ENCODE measurements around the gene CARNS1. TPM values are rescaled to one million over a fixed set of nuclear protein-coding genes. Genes with fewer than 3 reads are reported as not detected.
A peak's percentile ranks its signal among the peaks of the same experiment; 100 is the strongest.

The CARNS1 gene
- total and polyA plus RNA-seq, 9 of the 15 experiments (the other 6 are each of a cell fraction or from before 2014, with no cell fraction given): 0.01 to 0.18 (median 0.06) TPM; not detected in 3

DNA sequence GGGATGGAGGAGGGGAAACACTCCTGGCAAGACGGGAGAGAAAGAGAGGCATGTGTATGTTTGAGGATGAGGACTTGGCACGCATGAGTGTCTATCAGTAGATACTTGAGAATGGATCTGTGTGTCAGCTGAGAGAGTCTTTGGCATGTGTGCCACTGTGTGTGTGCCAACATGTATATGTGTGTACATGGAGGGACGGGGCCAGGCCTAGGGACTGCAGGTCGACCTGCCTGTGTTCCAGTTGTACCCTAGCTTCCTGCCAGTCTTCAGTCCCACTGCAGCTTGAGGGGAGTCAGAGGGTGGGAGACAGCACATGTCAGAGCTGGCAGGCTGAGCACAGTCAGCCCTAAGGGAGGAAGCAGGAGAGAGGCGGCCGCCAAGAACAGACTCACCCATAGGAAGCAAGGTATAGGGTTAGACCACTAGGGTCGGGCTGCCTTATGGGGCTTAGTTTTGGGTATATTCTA, 47.7 kb upstream of the CARNS1 start:
- Histone ChIP-seq H4K20me1 (replicated peaks; ENCODE audit: control insufficient read depth, insufficient read depth, low read length) (no peaks in the 10 kb centered on the region), H3K79me2 (ENCODE audit: control insufficient read depth, insufficient read depth, low read length) (peaks cover 23% of the 10 kb centered on the region; the same call in 1 of the 3 replicates), H3K9ac (ENCODE audit: insufficient read depth in 1 of 2, low read depth in 2 of 2, low read length in 2 of 2) (peak overlapping the region in 1 of 2 experiments; percentile 31; a peak in 1 of 4 replicates), H3K27me3 (ENCODE audit: control insufficient read depth in 2 of 2, insufficient read depth in 2 of 2, low read length in 2 of 2) (no peaks in the 10 kb centered on the region), H3K27ac (ENCODE audit: extremely low read depth, low read depth, low read length) (no peak overlapping the region), H3K9me3 (replicated peaks; ENCODE audit: control insufficient read depth, insufficient read depth, low read depth, low read length) (no peaks in the 10 kb centered on the region), H2AFZ (ENCODE audit: low read depth, low read length) (no peak overlapping the region), H3K4me1 (replicated peaks in 1 of 2; ENCODE audit: control insufficient read depth in 2 of 2, insufficient read depth in 2 of 2, low read length in 2 of 2) (peaks cover 28 to 65% of the 10 kb centered on the region in 2 experiments), H3K9me1 (ENCODE audit: control insufficient read depth, insufficient read depth, low read length) (no peaks in the 10 kb centered on the region), H3K36me3 (ENCODE audit: control insufficient read depth, insufficient read depth, low read length) (peaks cover 5% of the 10 kb centered on the region; the same call in 1 of the 3 replicates), H3K4me2 (ENCODE audit: insufficient read depth, low read length) (no peak overlapping the region), H3K4me3 (no peak overlapping the region)
- ChIA-PET POLR2A (interaction anchor here (0.8 to 1.0 kb wide), 2 partner anchors 9 to 11 kb away, joined by 3 read pairs; no protein-coding TSS in a partner anchor), CTCF (ENCODE audit: low intra/inter-chr PET ratio) (no interaction called here)
- TF ChIP-seq ESRRB (CRISPR knock-in tag; IDR thresholded peaks at IDR 0.05; ENCODE audit: borderline replicate concordance) (no peak), POLR2AphosphoS5 (IDR thresholded peaks at IDR 0.05; ENCODE audit: control insufficient read depth, insufficient read depth, low read depth, low read length) (peak; percentile 19; the same call in 1 of the 2 replicates)
- in situ Hi-C loops (cut with MboI): no loop called here
- no TSS peak for BruUV-seq (replicated peaks)
- intact Hi-C loops (cut with micrococcal nuclease): no loop called here
- ATAC-seq: no peak
- 56% methylated on average over 5 of the region's 7 CpGs for WGBS (ENCODE audit: insufficient coverage, low coverage, missing lambda C conversion rate)
- DNase-seq (ENCODE audit: extremely low read depth in 1 of 4, low spot score in 3 of 4): no peak
- no peak for FAIRE-seq

DNA sequence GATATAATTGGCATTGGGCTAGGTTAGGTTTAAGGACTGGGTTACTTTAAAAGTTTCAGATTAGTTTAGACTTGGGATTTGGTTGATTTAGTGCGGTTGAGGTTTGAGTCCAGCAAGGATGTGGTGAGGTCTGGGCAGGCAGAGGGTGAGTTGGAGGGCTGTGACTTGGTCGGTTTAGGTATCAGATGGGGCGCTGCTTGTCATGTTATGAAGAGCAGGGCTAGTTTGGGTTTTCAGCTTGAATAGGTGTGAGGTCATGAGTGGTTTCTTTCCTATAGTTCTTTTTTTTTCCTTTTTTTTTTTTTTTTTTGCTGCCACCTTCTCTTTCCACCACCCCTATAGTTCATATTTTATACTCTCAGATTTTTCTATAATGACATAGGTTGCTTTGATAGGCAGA, 46.9 kb upstream of the CARNS1 start:
- no peaks in the 10 kb centered on the region for H4K20me1 ChIP-seq (replicated peaks; ENCODE audit: control insufficient read depth, insufficient read depth, low read length)
- no peak for TF ChIP-seq NFATC3 (IDR thresholded peaks at IDR 0.05)
- TF ChIP-seq, protein P1, sequence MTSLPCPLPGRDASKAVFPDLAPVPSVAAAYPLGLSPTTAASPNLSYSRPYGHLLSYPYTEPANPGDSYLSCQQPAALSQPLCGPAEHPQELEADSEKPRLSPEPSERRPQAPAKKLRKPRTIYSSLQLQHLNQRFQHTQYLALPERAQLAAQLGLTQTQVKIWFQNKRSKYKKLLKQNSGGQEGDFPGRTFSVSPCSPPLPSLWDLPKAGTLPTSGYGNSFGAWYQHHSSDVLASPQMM (CRISPR knock-in tag; IDR thresholded peaks at IDR 0.05): no peak
- no peak for TF ChIP-seq ZNF644 (tag; IDR thresholded peaks at IDR 0.05; ENCODE audit: low read depth)
- no peak for TF ChIP-seq FOXA1 (IDR thresholded peaks at IDR 0.05; ENCODE audit: borderline replicate concordance)
- no peak for TF ChIP-seq ZNF212 (CRISPR knock-in tag; IDR thresholded peaks at IDR 0.05)
- TF ChIP-seq, protein P2, sequence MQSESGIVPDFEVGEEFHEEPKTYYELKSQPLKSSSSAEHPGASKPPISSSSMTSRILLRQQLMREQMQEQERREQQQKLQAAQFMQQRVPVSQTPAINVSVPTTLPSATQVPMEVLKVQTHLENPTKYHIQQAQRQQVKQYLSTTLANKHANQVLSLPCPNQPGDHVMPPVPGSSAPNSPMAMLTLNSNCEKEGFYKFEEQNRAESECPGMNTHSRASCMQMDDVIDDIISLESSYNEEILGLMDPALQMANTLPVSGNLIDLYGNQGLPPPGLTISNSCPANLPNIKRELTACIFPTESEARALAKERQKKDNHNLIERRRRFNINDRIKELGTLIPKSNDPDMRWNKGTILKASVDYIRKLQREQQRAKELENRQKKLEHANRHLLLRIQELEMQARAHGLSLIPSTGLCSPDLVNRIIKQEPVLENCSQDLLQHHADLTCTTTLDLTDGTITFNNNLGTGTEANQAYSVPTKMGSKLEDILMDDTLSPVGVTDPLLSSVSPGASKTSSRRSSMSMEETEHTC (IDR thresholded peaks at IDR 0.05): no peak
- TF ChIP-seq, protein P3, sequence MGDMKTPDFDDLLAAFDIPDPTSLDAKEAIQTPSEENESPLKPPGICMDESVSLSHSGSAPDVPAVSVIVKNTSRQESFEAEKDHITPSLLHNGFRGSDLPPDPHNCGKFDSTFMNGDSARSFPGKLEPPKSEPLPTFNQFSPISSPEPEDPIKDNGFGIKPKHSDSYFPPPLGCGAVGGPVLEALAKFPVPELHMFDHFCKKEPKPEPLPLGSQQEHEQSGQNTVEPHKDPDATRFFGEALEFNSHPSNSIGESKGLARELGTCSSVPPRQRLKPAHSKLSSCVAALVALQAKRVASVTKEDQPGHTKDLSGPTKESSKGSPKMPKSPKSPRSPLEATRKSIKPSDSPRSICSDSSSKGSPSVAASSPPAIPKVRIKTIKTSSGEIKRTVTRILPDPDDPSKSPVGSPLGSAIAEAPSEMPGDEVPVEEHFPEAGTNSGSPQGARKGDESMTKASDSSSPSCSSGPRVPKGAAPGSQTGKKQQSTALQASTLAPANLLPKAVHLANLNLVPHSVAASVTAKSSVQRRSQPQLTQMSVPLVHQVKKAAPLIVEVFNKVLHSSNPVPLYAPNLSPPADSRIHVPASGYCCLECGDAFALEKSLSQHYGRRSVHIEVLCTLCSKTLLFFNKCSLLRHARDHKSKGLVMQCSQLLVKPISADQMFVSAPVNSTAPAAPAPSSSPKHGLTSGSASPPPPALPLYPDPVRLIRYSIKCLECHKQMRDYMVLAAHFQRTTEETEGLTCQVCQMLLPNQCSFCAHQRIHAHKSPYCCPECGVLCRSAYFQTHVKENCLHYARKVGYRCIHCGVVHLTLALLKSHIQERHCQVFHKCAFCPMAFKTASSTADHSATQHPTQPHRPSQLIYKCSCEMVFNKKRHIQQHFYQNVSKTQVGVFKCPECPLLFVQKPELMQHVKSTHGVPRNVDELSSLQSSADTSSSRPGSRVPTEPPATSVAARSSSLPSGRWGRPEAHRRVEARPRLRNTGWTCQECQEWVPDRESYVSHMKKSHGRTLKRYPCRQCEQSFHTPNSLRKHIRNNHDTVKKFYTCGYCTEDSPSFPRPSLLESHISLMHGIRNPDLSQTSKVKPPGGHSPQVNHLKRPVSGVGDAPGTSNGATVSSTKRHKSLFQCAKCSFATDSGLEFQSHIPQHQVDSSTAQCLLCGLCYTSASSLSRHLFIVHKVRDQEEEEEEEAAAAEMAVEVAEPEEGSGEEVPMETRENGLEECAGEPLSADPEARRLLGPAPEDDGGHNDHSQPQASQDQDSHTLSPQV (IDR thresholded peaks at IDR 0.05): no peak
- TF ChIP-seq FOS (IDR thresholded peaks at IDR 0.05; ENCODE audit: extremely low read depth, insufficient read length): no peak

More for the DNA sequence above, 46.9 kb upstream of the CARNS1 start:
- Histone ChIP-seq H2AFZ (ENCODE audit: low read depth, low read length) (no peak overlapping the region), H3K4me2 (ENCODE audit: insufficient read depth, low read length) (no peak overlapping the region), H3K4me1 (replicated peaks in 1 of 2; ENCODE audit: control insufficient read depth in 2 of 2, insufficient read depth in 2 of 2, low read length in 2 of 2) (peaks cover 28 to 70% of the 10 kb centered on the region in 2 experiments), H3K9me1 (ENCODE audit: control insufficient read depth, insufficient read depth, low read length) (no peaks in the 10 kb centered on the region), H3K27ac (ENCODE audit: extremely low read depth, low read depth, low read length) (no peak overlapping the region), H3K36me3 (ENCODE audit: control insufficient read depth, insufficient read depth, low read length) (peaks cover 5% of the 10 kb centered on the region; the same call in 1 of the 3 replicates), H3K9ac (ENCODE audit: insufficient read depth in 1 of 2, low read depth in 2 of 2, low read length in 2 of 2) (no peak overlapping the region), H3K79me2 (ENCODE audit: control insufficient read depth, insufficient read depth, low read length) (peaks cover 29% of the 10 kb centered on the region; the same call in 1 of the 3 replicates), H3K27me3 (ENCODE audit: control insufficient read depth in 2 of 2, insufficient read depth in 2 of 2, low read length in 2 of 2) (no peaks in the 10 kb centered on the region), H3K4me3 (no peak overlapping the region), H3K9me3 (replicated peaks; ENCODE audit: control insufficient read depth, insufficient read depth, low read depth, low read length) (no peaks in the 10 kb centered on the region)
- no TSS peak for BruUV-seq (replicated peaks)
- ATAC-seq: no peak
- no peak for FAIRE-seq
- ChIA-PET CTCF (ENCODE audit: low intra/inter-chr PET ratio) (no interaction called here), POLR2A (interaction anchor here (0.6 to 1.3 kb wide), 3 partner anchors 9 to 86 kb away, joined by 3 to 5 read pairs (median 5); no protein-coding TSS in a partner anchor)
- in situ Hi-C loops (cut with MboI): no loop called here
- intact Hi-C loops (cut with micrococcal nuclease): no loop called here
- whole genome bisulfite sequencing (ENCODE audit: insufficient coverage, low coverage, missing lambda C conversion rate): 65% methylated on average over 3 of the region's 3 CpGs
- DNase-seq (ENCODE audit: extremely low read depth in 1 of 4, low spot score in 3 of 4): no peak

Measured in K562 (cell line).